ENCODE measurements around the gene VSIG8. TPM values are rescaled to one million over a fixed set of nuclear protein-coding genes. Genes with fewer than 3 reads are reported as not detected.

Gene VSIG8
- total RNA-seq, 1 experiment from 2014 or later, result not detected

- no peaks in the 10 kb centered on the region for H3K9me3 ChIP-seq (ENCODE audit: control insufficient read depth in 1 of 2, insufficient read depth in 1 of 2, low read depth in 1 of 2, low read length in 2 of 2)
- peaks cover 15 to 21% of the 10 kb centered on the region in 2 experiments for H3K4me1 ChIP-seq (ENCODE audit: control insufficient read depth in 1 of 2, insufficient read depth in 2 of 2, low read length in 2 of 2)
- ChIA-PET CTCF (no interaction called here), POLR2A (no interaction called here), RAD21 (ENCODE audit: low non-redundant PET in 1 of 2, low total read pairs in 2 of 2, uncharacterized antibody in 2 of 2, unreplicated experiment in 2 of 2) (no interaction called here)
- no peaks in the 10 kb centered on the region for H3K79me2 ChIP-seq (ENCODE audit: insufficient read depth, low read length)
- H3K9ac ChIP-seq (ENCODE audit: low read length), result no peak overlapping the region
- H3K4me2 ChIP-seq (ENCODE audit: low read length), result no peak overlapping the region
- DNase-seq (ENCODE audit: low read depth, low spot score) (no peak), ATAC-seq (no peak)
- TF ChIP-seq SIN3A (IDR thresholded peaks at IDR 0.05; ENCODE audit: low read depth), result no peak
- no peak for TF ChIP-seq FOSL1 (IDR thresholded peaks at IDR 0.05; ENCODE audit: low read depth)
- no peak for TF ChIP-seq RAD21 (IDR thresholded peaks at IDR 0.05; ENCODE audit: low read depth)
- no peak for TF ChIP-seq YY1 (IDR thresholded peaks at IDR 0.05; ENCODE audit: extremely low read depth, insufficient replicate concordance, low read depth, low read length)
- no peak for TF ChIP-seq JUND (IDR thresholded peaks at IDR 0.05)
- no peak for TF ChIP-seq ZBTB33 (IDR thresholded peaks at IDR 0.05; ENCODE audit: extremely low read depth, insufficient replicate concordance, low read length)
- TF ChIP-seq ATF3 (IDR thresholded peaks at IDR 0.05), result no peak
- TF ChIP-seq TCF7L2 (IDR thresholded peaks at IDR 0.05; ENCODE audit: borderline replicate concordance, extremely low read depth, insufficient read depth, insufficient read length), result no peak
- TF ChIP-seq ZFX (IDR thresholded peaks at IDR 0.05), result no peak
- H2AFZ ChIP-seq (ENCODE audit: low read depth, low read length, poor library complexity, severe bottlenecking), result no peak overlapping the region
- no peaks in the 10 kb centered on the region for H3K36me3 ChIP-seq (ENCODE audit: control insufficient read depth in 1 of 2, insufficient read depth in 2 of 2, low read length in 2 of 2)
- no peak overlapping the region for H3K4me3 ChIP-seq (replicated peaks in 1 of 2; ENCODE audit: low read depth in 1 of 2, low read length in 2 of 2)
- no peaks in the 10 kb centered on the region for H4K20me1 ChIP-seq (ENCODE audit: insufficient read depth)
- no TSS peak for BruUV-seq (replicated peaks)
- intact Hi-C loops (cut with micrococcal nuclease), result no loop called here
- no peaks in the 10 kb centered on the region for H3K9me2 ChIP-seq (ENCODE audit: insufficient read depth)
- H3K27me3 ChIP-seq (ENCODE audit: insufficient read depth, low read length), result no peaks in the 10 kb centered on the region; the same call in 1 of the 2 replicates
- H3K27ac ChIP-seq (ENCODE audit: low read depth, low read length), result no peak overlapping the region
These were observed 2.6 kb downstream of the VSIG8 start for GRCh38 chr1:159859767-159860322.
